GM23338 (cell line): ENCODE results near the gene OTUD5. TPM values are rescaled to one million over a fixed set of nuclear protein-coding genes. Genes with fewer than 3 reads are reported as not detected.

ENCODE experiments used
- ATAC-seq: fragments of 200-7000 bp; cut with Tn5 transposase; 3 replicates; pipeline ENCODE4 v1.9.1; 2020
- DNase-seq: peaks from one replicate; pipeline ENCODE4 v3.0.0-alpha.2; 2015; ENCODE audit warnings: low spot score
- H2AFZ ChIP-seq: fragments of 200-600 bp; sonication (generic); 2 replicates; pipeline ENCODE4 v1.8.0; 2016; ENCODE audit warnings: antibody characterized with exemption, mild to moderate bottlenecking, moderate library complexity
- H3F3A ChIP-seq: fragments of 200-600 bp; sonication (generic); replicated peaks from 2 replicates; pipeline ENCODE4 v1.8.0; 2017; ENCODE audit warnings: antibody characterized with exemption, mixed run types, low read depth
- H3K27ac ChIP-seq: fragments of 200-600 bp; sonication (generic); 2 replicates; pipeline ENCODE4 v1.6.1; 2016; ENCODE audit warnings: low read depth
- H3K27me3 ChIP-seq: fragments of 200-600 bp; sonication (generic); 2 replicates; pipeline ENCODE4 v1.8.0; 2016; ENCODE audit warnings: mild to moderate bottlenecking, mixed run types, moderate library complexity; ENCODE audit not compliant: insufficient read depth
- H3K36me3 ChIP-seq: fragments of 200-600 bp; sonication (generic); 2 replicates; pipeline ENCODE4 v1.8.0; 2016; ENCODE audit warnings: mild to moderate bottlenecking; ENCODE audit not compliant: insufficient read depth
- H3K4me1 ChIP-seq: fragments of 200-600 bp; sonication (generic); 2 replicates; pipeline ENCODE4 v1.8.0; 2016; ENCODE audit warnings: mild to moderate bottlenecking, moderate library complexity; ENCODE audit not compliant: insufficient read depth
- H3K4me2 ChIP-seq: fragments of 200-600 bp; sonication (generic); 2 replicates; pipeline ENCODE4 v1.7.1; 2017; ENCODE audit warnings: mixed run types
- H3K4me3 ChIP-seq: fragments of 200-600 bp; sonication (generic); 2 replicates; pipeline ENCODE4 v1.6.1; 2016; ENCODE audit warnings: mixed run types
- H3K79me2 ChIP-seq: fragments of 200-600 bp; sonication (generic); replicated peaks from 2 replicates; pipeline ENCODE4 v1.8.0; 2017; ENCODE audit warnings: mild to moderate bottlenecking; ENCODE audit not compliant: insufficient read depth
- H3K9me2 ChIP-seq: fragments of 200-600 bp; sonication (generic); 2 replicates; pipeline ENCODE4 v1.8.0; 2017; ENCODE audit not compliant: insufficient read depth
- H4K20me1 ChIP-seq: fragments of 200-600 bp; sonication (generic); replicated peaks from 2 replicates; pipeline ENCODE4 v1.8.0; 2017; ENCODE audit warnings: mild to moderate bottlenecking; ENCODE audit not compliant: insufficient read depth
- H3K27ac Mint-ChIP-seq: 2 replicates; pipeline ENCODE4 v1.8.0; 2020; ENCODE audit warnings: inconsistent platforms, mild to moderate bottlenecking, moderate library complexity, mixed read lengths
- H3K27me3 Mint-ChIP-seq: 3 replicates; pipeline ENCODE4 v1.8.0; 2022; ENCODE audit warnings: low read depth, mild to moderate bottlenecking, moderate library complexity, mixed read lengths, inconsistent platforms; ENCODE audit not compliant: insufficient read depth, poor library complexity
- H3K36me3 Mint-ChIP-seq: 3 replicates; pipeline ENCODE4 v1.8.0; 2021; ENCODE audit warnings: low read depth, mild to moderate bottlenecking, inconsistent platforms, moderate library complexity, mixed read lengths
- H3K4me1 Mint-ChIP-seq: 3 replicates; pipeline ENCODE4 v1.8.0; 2020; ENCODE audit warnings: mild to moderate bottlenecking, inconsistent platforms, mixed read lengths
- H3K4me3 Mint-ChIP-seq: 3 replicates; pipeline ENCODE4 v1.8.0; 2021; ENCODE audit warnings: moderate library complexity, mild to moderate bottlenecking, inconsistent platforms, mixed read lengths
- H3K9me3 Mint-ChIP-seq: 3 replicates; pipeline ENCODE4 v1.8.0; 2020; ENCODE audit warnings: moderate library complexity, mild to moderate bottlenecking, inconsistent platforms, mixed read lengths
- EZH2 ChIP-seq: fragments of 200-600 bp; sonication (generic); IDR thresholded peaks from one replicate; pipeline ENCODE4 v1.8.0; 2017; ENCODE audit warnings: antibody characterized with exemption, mild to moderate bottlenecking, low read depth; ENCODE audit not compliant: unreplicated experiment
- EZH2phosphoT487 ChIP-seq: fragments of 200-600 bp; sonication (generic); IDR thresholded peaks from one replicate; pipeline ENCODE4 v1.8.1; 2018; ENCODE audit warnings: antibody characterized with exemption; ENCODE audit not compliant: unreplicated experiment
- POLR2AphosphoS5 ChIP-seq: IDR thresholded peaks from 2 replicates; pipeline ENCODE4 v1.6.1; 2016; ENCODE audit warnings: antibody characterized with exemption, low read depth
- STAT1 ChIP-seq: IDR thresholded peaks from one replicate; pipeline ENCODE4 v1.6.1; 2016; ENCODE audit warnings: antibody characterized with exemption; ENCODE audit not compliant: unreplicated experiment
- ZNF114 ChIP-seq: fragments of 250-450 bp; sonication (Bioruptor Pico); IDR thresholded peaks from 2 replicates; pipeline ENCODE4 v1.5.0; 2020; ENCODE audit warnings: mild to moderate bottlenecking, moderate library complexity
- polyA plus RNA-seq: library from polyadenylated mRNA; unstranded; fragments of >200 nt; fragmentation: Nextera tagmentation; extraction: Ambion mirVana; gene quantifications from 2 replicates; pipeline ENCODE4 v1.2.1, GENCODE V29; 2016
- total RNA-seq: library from RNA; depleted of rRNA; stranded (reverse); fragments of >200 nt; shearing (Covaris generic); gene quantifications from 2 replicates; pipeline ENCODE4 v1.2.3, GENCODE V29; 2014
- TF ChIP-seq, protein P1 (sequence below): IDR thresholded peaks from 2 replicates; pipeline ENCODE4 v1.6.1; 2016; ENCODE audit warnings: antibody characterized with exemption
- TF ChIP-seq, protein P2 (sequence below): fragments of 250-450 bp; sonication (Bioruptor Pico); IDR thresholded peaks from 2 replicates; pipeline ENCODE4 v1.5.0; 2020; ENCODE audit warnings: mild to moderate bottlenecking, moderate library complexity
- TF ChIP-seq, protein P3 (sequence below): IDR thresholded peaks from one replicate; pipeline ENCODE4 v1.6.1; 2018; ENCODE audit warnings: antibody characterized with exemption; ENCODE audit not compliant: unreplicated experiment

The OTUD5 gene
- total and polyA plus RNA-seq, 2 experiments from 2014 or later: 23.5 to 56.5 TPM

DNA sequence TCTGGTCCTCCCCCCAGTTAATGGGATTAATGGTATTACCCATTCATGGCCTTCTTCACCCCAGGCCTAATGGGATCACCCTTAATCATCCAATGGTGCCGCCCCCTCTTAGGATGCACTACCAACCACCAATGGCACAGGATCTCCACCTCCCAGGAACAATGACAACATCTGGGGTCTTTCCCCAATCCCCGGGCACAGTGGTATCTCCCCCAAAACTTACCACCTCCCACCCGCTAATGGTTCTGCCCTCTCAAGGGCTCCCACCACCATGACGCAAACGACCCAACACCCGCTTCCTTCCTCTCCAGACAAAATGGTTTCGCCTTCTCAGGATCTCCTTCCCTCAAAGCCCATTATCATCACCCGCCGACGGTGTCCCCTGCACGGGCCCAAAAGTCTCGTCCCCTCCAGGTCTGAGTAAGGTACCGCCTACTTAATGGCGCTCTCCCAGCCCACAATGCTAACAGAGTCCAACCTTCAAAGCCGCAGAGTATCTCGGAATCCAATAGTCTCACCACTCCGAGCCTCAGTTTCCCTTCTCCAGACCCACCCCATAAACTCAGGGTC, 44.2 kb upstream of the OTUD5 start:
- H4K20me1 ChIP-seq: 0 out of 2 replicates have a peak, but pooled peaks cover 3% of the 10 kb centered on the region
- no peak overlapping the region for H2AFZ ChIP-seq
- no peaks in the 10 kb centered on the region; the same call in 1 of the 2 replicates for H3K4me1 ChIP-seq
- H3K27me3 Mint-ChIP-seq: peaks cover 5% of the 10 kb centered on the region
- DNase-seq (peak; percentile 70), ATAC-seq (peak; percentile 75)
- H3K4me2 ChIP-seq: peak overlapping the region; percentile 84
- H3K9me2 ChIP-seq: no peaks in the 10 kb centered on the region
- no peaks in the 10 kb centered on the region for H3K36me3 ChIP-seq
- H3K27ac Mint-ChIP-seq: peak overlapping the region; percentile 99
- H3F3A ChIP-seq: no peaks in the 10 kb centered on the region
- peak overlapping the region; percentile 98 for H3K4me3 Mint-ChIP-seq
- H3K4me1 Mint-ChIP-seq: peaks cover 12% of the 10 kb centered on the region
- H3K9me3 Mint-ChIP-seq: no peaks in the 10 kb centered on the region
- peaks cover 12% of the 10 kb centered on the region for H3K79me2 ChIP-seq
- peaks cover 41% of the 10 kb centered on the region for H3K36me3 Mint-ChIP-seq
- peak overlapping the region; percentile 82 for H3K4me3 ChIP-seq
- TF ChIP-seq, protein P1, sequence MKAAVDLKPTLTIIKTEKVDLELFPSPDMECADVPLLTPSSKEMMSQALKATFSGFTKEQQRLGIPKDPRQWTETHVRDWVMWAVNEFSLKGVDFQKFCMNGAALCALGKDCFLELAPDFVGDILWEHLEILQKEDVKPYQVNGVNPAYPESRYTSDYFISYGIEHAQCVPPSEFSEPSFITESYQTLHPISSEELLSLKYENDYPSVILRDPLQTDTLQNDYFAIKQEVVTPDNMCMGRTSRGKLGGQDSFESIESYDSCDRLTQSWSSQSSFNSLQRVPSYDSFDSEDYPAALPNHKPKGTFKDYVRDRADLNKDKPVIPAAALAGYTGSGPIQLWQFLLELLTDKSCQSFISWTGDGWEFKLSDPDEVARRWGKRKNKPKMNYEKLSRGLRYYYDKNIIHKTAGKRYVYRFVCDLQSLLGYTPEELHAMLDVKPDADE: no peak
- no peak for TF ChIP-seq ZNF114 (CRISPR knock-in tag)
- TF ChIP-seq STAT1: no peak
- no peaks in the 10 kb centered on the region for H3K27me3 ChIP-seq
- H3K27ac ChIP-seq: peak overlapping the region; percentile 70

DNA sequence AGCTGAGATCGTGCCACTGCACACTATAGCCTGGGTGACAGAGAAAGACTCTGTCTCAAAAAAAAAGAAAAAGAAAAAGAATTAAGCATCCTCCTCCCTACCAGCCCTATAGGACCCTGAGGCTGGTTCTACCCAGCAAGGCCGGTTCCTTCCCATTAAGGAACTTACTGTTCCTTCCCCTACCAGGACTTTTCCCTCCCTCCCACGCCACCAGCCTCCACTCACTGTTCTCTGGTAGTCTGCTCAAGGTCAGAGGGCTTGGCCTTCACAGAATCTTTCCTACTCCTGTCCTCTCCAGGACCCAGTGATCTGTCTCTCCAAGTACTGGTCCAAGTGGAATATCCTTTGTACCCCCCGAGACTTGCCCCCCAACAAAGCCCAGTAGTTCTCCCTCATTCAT, 43.2 kb upstream of the OTUD5 start:
- Histone ChIP-seq H3K79me2 (peaks cover 12% of the 10 kb centered on the region), H3K4me3 (no peak overlapping the region), H3K36me3 (no peaks in the 10 kb centered on the region), H4K20me1 (0 out of 2 replicates have a peak, but pooled peaks cover 3% of the 10 kb centered on the region), H3F3A (no peaks in the 10 kb centered on the region), H3K27me3 (no peaks in the 10 kb centered on the region), H3K4me2 (peak overlapping the region; percentile 84; the same call in 1 of the 2 replicates), H2AFZ (no peak overlapping the region), H3K4me1 (no peaks in the 10 kb centered on the region; the same call in 1 of the 2 replicates), H3K27ac (no peak overlapping the region), H3K9me2 (no peaks in the 10 kb centered on the region)
- Mint-ChIP-seq H3K27me3 (peaks cover 5% of the 10 kb centered on the region), H3K4me3 (peak overlapping the region; percentile 98), H3K27ac (no peak overlapping the region), H3K9me3 (no peaks in the 10 kb centered on the region), H3K36me3 (peaks cover 46% of the 10 kb centered on the region), H3K4me1 (peaks cover 12% of the 10 kb centered on the region)
- DNase-seq (no peak), ATAC-seq (no peak)
- TF ChIP-seq, protein P2, sequence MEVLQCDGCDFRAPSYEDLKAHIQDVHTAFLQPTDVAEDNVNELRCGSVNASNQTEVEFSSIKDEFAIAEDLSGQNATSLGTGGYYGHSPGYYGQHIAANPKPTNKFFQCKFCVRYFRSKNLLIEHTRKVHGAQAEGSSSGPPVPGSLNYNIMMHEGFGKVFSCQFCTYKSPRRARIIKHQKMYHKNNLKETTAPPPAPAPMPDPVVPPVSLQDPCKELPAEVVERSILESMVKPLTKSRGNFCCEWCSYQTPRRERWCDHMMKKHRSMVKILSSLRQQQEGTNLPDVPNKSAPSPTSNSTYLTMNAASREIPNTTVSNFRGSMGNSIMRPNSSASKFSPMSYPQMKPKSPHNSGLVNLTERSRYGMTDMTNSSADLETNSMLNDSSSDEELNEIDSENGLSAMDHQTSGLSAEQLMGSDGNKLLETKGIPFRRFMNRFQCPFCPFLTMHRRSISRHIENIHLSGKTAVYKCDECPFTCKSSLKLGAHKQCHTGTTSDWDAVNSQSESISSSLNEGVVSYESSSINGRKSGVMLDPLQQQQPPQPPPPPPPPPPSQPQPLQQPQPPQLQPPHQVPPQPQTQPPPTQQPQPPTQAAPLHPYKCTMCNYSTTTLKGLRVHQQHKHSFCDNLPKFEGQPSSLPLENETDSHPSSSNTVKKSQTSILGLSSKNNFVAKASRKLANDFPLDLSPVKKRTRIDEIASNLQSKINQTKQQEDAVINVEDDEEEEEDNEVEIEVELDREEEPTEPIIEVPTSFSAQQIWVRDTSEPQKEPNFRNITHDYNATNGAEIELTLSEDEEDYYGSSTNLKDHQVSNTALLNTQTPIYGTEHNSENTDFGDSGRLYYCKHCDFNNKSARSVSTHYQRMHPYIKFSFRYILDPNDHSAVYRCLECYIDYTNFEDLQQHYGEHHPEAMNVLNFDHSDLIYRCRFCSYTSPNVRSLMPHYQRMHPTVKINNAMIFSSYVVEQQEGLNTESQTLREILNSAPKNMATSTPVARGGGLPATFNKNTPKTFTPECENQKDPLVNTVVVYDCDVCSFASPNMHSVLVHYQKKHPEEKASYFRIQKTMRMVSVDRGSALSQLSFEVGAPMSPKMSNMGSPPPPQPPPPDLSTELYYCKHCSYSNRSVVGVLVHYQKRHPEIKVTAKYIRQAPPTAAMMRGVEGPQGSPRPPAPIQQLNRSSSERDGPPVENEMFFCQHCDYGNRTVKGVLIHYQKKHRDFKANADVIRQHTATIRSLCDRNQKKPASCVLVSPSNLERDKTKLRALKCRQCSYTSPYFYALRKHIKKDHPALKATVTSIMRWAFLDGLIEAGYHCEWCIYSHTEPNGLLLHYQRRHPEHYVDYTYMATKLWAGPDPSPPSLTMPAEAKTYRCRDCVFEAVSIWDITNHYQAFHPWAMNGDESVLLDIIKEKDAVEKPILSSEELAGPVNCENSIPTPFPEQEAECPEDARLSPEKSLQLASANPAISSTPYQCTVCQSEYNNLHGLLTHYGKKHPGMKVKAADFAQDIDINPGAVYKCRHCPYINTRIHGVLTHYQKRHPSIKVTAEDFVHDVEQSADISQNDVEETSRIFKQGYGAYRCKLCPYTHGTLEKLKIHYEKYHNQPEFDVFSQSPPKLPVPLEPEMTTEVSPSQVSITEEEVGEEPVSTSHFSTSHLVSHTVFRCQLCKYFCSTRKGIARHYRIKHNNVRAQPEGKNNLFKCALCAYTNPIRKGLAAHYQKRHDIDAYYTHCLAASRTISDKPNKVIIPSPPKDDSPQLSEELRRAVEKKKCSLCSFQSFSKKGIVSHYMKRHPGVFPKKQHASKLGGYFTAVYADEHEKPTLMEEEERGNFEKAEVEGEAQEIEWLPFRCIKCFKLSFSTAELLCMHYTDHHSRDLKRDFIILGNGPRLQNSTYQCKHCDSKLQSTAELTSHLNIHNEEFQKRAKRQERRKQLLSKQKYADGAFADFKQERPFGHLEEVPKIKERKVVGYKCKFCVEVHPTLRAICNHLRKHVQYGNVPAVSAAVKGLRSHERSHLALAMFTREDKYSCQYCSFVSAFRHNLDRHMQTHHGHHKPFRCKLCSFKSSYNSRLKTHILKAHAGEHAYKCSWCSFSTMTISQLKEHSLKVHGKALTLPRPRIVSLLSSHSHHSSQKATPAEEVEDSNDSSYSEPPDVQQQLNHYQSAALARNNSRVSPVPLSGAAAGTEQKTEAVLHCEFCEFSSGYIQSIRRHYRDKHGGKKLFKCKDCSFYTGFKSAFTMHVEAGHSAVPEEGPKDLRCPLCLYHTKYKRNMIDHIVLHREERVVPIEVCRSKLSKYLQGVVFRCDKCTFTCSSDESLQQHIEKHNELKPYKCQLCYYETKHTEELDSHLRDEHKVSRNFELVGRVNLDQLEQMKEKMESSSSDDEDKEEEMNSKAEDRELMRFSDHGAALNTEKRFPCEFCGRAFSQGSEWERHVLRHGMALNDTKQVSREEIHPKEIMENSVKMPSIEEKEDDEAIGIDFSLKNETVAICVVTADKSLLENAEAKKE: no peak
- TF ChIP-seq, protein P1: no peak
- TF ChIP-seq EZH2phosphoT487 (no peak), POLR2AphosphoS5 (no peak), ZNF114 (CRISPR knock-in tag) (no peak), EZH2 (no peak)
- TF ChIP-seq, protein P3, sequence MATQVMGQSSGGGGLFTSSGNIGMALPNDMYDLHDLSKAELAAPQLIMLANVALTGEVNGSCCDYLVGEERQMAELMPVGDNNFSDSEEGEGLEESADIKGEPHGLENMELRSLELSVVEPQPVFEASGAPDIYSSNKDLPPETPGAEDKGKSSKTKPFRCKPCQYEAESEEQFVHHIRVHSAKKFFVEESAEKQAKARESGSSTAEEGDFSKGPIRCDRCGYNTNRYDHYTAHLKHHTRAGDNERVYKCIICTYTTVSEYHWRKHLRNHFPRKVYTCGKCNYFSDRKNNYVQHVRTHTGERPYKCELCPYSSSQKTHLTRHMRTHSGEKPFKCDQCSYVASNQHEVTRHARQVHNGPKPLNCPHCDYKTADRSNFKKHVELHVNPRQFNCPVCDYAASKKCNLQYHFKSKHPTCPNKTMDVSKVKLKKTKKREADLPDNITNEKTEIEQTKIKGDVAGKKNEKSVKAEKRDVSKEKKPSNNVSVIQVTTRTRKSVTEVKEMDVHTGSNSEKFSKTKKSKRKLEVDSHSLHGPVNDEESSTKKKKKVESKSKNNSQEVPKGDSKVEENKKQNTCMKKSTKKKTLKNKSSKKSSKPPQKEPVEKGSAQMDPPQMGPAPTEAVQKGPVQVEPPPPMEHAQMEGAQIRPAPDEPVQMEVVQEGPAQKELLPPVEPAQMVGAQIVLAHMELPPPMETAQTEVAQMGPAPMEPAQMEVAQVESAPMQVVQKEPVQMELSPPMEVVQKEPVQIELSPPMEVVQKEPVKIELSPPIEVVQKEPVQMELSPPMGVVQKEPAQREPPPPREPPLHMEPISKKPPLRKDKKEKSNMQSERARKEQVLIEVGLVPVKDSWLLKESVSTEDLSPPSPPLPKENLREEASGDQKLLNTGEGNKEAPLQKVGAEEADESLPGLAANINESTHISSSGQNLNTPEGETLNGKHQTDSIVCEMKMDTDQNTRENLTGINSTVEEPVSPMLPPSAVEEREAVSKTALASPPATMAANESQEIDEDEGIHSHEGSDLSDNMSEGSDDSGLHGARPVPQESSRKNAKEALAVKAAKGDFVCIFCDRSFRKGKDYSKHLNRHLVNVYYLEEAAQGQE: no peak
